ENCODE data around the gene EML5.
A peak's percentile ranks its signal among the peaks of the same experiment; 100 is the strongest.

The EML5 gene

DNA sequence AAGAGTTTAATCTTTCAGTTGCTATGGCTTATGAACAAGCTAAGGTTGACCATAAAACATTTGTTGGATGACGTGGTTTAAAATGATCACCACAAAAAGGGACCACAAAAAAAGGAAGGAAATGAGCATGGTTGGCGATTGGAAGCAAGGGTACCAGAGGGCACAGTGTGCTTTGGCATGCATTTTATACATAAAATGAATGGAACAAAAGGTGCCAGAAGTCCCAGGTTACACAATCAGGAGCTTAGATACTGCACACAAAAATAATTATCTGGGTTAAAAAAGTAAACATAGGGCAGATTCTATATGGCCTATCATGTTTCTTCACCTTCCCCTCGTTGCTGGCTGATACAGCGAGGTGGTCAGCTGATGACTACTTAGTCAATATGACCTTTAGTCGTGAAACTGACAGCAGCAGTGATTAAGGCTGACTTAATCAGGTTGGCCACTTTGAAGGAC is 179.2 kb downstream of the EML5 start:
- DNase-seq: no peak

DNA sequence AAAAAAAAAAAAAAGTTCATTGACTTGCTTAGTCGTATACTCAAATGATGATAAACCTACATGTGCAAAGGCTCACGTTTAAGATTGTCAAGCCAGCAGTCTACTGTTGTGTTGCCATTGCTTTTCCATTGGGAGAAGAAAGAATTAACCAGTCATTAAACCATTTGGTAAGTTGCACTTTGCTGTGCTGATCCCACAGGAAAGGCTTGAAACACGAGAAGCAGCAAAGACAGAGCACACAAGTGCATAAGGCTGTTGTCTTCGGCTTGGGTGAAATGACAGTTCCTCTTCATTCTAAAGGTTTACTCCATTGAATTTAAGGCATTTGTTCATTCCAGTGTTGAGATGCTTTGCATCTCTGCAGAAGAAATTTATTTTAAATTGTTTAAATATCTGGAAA is 179.8 kb downstream of the EML5 start:
- DNase-seq: no peak

DNA sequence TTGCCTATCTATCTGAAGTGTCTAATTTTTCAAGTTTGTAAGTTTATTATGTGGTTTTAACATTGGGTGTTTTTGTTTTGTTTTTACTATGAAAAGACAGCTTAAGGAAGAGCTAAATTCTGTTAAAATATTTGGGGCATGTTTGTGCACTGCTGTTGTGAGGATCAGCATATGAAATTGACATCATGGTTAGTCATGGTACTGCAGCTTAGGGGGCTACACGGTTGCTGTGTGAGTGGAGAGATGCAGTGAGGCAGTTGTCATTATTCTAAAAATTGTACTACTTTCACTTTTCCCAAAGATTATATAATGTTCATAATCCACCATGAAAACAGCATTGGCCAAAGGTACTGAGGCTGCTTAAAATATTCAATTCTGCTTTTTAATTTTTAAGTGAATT is 180.9 kb downstream of the EML5 start:
- no peak for DNase-seq

DNA sequence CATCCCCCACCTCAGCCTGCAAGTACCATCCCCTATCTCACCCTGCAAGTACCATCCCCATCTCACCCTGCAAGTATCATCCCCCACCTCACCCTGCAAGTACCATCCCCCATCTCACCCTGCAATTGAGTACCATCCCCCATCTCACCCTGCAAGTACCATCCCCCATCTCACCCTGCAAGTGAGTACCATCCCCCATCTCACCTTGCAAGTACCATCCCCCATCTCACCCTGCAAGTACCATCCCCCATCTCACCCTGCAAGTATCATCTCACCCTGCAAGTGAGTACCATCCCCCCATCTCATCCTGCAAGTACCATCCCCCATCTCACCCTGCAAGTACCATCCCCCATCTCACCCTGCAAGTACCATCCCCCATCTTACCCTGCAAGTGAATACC is 184.9 kb downstream of the EML5 start:
- DNase-seq: no peak

DNA sequence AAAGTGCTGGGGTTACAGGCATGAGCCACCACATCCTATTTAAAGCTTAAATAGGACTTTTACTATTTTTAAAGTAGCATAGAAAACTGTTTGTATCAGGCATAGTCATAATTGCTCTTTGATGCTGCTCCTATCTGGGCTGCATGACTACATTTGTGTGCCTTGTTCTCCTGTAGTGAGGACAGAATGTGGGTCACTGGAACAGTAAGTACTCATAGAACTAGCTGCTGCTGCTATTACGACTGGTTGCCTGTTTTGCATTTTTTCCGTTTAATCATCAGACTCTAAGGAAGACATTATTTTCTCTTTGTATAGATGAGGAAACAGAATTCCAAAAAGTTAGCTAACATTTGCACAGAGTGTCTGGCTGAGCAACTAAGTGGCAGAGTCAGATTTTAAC is 187.2 kb downstream of the EML5 start:
- no peak for DNase-seq

DNA sequence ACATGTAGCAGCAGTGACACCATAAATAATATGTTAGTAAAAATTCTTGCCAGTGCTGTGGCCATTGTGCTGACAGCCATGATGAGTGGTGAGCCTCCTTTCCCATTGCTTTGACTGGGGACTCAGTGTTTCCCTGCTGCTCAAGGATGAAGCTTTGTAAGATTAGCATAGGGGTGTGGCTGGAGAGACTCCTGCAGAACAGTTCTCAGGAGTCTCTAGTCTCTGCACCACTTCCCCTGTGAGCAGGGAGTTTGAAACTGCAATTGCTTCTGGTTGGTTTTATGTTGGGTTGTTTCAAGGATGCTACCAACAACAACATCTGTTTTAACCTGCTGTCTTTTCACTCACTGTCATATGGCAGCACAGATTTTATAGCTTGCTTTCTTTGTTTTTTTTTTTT is 188.5 kb downstream of the EML5 start:
- DNase-seq: no peak

DNA sequence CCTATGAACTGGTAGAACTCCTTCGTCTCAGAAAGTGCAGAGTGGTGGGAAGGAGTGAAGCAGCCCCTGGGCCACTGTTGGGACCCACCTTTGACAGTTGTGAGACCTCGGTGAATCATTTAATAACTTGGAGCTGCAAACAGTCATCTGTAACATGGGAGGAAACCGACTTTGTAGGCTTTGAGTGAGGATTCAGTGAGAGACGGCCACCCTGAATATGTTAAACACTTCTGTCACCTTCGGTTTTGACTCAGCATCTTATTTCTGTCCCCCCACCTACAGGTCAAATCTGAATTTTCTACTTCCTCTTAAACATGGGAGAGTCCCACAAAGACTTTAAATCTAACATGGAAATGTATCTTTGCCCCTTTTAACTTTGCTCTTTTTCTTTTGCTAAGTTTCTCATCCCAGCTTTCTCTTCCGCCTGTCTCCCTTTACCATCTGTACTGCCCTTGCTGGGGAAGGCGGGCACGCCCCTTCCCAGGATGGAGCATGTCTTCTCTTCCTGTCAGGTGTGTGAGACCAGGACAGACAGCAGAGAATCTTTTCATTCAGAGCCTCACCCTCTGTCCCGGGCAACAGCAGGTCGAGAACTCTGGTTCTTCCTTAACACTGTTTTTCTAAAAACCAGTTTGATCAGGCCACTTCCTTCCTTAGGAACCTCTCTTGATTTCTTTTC is 192.9 kb downstream of the EML5 start:
- DNase-seq: no peak

DNA sequence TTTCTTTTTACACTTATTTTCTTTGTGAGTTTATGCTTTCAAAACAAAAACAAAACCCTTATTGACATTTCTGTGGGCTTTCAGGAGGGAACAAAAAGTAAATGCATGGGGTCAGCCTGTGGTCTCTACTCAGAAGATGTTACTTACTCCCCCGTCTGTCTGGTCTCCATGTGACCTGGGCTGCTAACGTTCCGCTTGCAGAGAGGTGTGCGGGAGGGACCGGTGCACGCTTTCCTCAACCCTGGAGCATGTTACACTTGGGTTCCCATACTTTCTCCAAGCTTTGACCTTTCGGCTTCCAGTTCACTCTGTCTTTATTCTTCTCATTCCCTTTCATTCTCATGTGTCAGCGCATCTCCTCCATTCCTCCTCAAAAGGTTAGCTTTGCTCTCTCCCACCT is 193.4 kb downstream of the EML5 start:
- no peak for DNase-seq

DNA sequence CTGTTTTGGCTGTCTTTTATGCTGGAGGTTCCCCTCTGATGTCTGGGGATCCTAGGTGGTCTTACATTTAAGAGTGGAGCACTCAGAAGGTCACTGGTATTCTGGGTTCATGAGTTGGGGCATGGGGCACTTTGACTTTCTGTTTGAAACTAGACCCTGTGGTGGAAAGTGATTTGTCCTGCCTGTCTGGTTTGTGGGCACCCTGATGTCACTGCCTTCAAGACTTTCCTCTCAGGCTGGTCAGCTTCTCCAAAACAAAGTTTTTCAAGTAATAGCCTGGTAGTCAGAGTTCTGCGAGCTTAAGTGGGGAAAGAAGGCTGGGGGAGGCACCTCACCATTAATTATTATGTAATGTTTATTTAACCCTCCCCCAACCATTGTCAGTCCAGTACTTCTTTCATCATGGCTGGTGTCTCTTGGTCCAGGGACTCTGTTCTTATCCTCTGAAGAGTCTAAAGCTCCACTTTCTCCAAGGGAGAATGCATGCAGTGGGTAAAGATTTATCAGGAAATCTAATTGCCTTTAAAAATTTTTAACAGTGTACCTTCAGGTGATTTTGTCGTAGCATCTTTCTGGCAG is 194.6 kb downstream of the EML5 start:
- no peak for DNase-seq

DNA sequence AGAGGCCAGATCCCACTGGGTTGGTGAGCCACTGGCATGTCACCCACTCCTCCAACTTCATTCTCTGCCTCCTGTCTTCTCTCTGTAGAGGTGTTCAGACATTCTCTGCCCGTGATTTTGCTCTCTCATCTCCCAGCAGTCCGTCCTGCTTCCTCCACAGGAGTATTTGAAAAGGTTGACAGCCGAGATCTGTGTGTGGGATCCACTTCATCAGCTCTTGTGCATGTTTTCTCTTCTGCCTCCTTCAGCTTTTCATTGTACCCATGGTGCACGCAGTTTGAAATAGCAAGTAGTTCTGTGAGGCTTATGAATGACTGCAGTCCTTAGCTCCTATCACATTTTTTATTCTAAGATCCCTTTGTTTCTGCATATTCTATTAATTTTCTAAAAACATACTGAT is 195.2 kb downstream of the EML5 start:
- no peak for DNase-seq

DNA sequence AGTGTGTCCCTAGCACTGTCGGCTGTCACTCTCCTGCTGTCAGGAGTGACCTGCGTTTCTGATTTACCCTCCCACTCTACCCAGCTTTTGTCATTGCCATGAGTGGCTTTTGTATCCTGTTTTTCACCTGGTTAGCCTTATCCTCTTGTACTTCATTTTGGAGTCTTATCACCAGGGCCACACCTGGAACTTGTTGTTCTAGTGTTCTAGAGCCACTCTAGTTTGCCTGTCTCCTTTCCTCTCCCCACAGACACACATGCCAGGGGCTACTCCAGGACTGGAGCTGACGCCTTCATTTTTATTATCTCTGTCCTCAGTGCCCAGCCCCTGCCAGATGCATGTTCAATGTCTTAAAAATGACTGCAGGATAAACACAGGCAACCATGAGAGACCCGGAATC is 195.7 kb downstream of the EML5 start:
- no peak for DNase-seq

DNA sequence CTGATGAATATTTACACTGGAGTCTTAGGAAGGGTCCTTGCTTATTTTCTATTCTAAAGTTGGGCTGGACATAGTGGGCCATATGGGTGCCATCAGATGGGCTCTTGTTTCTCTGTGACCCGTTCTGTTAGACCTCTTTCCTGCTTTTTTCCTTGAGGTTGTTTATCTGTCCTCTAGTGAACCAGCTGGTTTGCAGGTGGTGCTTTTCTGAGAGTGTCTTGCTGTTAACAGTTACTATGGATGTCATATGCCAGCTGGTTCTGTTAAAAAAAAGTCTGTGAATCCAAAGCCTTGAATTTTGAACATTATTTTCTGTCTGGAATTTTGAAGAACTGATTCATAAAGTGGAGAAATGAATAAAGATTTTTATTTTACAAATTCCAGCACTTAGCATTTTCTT is 200.7 kb downstream of the EML5 start:
- DNase-seq: no peak

DNA sequence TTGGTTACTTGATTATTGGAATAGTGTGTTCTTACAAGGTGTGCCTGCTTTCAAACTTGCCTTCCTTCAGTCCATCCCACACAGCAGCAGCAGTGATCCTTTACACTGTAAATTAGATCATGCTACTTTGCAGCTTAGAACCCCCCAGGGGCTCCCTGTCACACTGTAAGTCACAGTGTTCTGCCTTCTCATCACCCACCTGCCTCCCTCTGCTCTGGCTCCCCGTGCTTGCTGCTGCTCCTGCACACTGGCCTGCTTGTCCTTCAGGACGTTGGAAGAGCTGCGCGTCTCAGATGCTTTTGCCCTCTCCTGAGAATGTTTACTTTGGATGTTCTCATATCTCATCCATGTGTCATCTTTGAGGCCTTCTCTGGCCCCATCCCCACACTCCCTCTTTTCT is 202.6 kb downstream of the EML5 start:
- no peak for DNase-seq

DNA sequence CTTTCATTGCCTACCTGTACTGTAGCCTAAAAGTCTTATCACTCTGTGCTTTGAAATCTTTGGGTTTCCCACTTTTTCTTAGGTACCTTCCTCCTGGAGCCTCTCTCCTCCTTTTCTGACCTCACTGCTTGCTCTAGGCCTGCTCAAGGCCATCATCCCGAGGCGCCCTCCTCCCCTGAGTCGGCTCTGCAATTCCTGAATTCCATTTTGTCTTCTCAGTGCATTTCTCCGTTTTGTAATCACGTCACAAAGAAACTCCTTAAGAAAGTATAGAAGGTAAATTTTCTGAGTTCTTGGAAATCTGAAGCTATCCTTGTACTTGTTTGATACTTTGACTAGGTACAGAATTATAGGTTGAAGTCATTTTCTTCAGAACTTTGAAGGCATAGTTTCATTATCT is 204.7 kb downstream of the EML5 start:
- DNase-seq: no peak

DNA sequence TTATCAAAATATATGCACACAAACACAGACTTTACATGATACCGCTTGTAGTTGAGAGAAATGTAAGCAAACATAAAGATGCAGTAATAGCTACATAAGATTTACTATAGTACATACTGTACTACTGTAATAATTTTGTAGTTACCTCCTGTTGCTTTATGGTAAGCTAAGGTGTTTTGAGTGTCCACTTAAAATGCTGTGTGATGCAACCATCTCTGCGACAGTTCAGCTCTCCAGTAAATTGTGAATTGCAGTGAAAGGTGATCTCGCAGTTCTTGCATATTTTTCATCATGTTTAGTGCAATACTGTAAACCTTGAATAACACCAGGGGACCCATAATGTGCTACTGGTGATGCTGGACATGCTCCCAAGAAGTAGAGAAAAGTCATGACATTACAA is 208.3 kb downstream of the EML5 start:
- DNase-seq: no peak

DNA sequence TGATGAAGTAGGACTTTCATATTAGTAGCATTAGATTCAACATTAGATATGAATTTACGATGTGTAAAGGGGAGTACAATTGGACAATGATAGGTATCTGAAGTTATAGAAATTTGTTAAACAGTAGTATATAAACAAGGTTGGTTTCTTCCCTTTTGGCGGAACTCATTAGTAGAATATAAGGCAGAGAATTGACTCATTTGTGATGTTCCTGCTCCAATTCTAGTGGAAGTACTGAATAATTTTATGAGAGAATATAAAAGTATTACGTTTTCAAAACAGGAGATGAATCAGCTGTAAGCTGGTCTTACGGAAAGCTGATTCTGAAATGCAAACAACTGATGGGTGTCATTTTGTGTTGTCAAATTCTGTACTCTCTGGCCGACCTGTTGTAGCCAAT is 216.5 kb downstream of the EML5 start:
- DNase-seq: no peak

DNA sequence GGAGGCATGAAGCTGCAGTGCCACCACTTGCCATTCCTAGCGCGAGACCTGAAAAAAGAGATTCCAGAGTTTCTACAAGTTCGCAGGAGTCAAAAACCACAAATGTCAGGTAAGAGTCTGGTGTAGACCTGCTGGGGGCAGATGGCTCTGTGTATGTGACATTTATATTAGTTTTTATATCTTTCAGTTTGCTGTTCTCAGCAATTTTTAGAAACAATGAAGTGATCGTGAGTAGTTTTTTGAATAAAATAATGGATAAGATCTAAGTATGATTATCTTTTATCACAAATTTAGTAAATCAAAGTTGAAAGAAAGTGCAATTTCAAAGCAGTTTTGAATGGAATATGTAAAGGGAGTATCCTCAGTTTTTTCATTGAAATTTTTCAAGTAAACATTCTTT is 220.6 kb downstream of the EML5 start:
- no peak for DNase-seq

DNA sequence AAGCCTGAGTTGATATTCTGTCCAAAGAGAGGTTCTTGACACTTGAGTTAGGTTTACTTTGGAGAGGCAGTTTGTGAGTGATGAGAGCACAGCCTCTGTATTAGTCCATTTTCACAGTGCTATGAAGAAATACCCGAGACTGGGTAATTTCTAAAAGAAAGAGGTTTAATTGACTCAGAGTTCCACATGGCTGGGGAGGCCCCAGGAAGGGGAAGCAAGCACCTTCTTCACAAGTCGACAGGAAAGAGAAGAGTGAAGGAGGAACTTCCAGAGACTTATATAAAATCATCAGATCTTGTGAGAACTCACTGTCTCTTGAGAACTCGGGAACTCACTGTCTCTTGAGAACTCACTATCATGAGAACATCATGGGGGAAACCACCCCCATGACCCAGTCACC is 224.6 kb downstream of the EML5 start:
- no peak for DNase-seq

DNA sequence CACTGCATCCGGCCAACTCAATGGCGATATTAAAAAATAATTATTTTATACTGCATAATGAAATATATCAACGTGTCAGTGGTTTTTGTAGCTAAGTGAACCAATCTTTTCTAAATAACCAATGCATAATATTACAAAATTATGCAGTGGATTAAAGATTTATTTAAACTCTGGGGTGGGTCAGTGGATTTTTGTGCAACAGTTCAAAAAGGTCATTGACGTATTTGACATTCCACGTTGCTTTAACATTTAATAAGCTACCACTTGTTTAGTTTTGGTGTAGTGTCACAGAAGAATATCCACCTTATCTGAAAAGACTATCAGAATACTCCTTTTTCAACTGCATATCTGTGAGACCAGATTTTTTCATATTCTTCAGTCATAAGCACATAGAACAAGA is 227.3 kb downstream of the EML5 start:
- no peak for DNase-seq

DNA sequence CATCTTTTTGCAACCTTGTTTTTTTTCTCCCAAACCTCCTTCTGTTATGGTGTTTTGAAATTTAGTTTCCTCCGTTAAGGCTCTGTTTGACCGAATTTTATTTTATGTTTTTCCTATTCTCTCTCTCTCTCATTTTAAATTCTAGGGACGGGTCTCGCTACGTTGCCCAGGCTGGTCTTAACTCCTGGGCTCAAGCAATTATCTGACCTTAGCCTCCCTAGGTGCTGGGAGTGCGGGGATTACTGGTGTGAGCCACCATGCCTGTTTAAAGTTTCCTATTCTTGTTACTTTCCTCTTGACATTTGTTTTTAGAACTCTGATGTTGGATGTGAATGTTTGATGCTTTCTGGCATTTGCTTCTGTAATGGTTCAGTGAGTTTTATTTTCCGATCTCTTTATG is 228.9 kb downstream of the EML5 start:
- DNase-seq: no peak

DNA sequence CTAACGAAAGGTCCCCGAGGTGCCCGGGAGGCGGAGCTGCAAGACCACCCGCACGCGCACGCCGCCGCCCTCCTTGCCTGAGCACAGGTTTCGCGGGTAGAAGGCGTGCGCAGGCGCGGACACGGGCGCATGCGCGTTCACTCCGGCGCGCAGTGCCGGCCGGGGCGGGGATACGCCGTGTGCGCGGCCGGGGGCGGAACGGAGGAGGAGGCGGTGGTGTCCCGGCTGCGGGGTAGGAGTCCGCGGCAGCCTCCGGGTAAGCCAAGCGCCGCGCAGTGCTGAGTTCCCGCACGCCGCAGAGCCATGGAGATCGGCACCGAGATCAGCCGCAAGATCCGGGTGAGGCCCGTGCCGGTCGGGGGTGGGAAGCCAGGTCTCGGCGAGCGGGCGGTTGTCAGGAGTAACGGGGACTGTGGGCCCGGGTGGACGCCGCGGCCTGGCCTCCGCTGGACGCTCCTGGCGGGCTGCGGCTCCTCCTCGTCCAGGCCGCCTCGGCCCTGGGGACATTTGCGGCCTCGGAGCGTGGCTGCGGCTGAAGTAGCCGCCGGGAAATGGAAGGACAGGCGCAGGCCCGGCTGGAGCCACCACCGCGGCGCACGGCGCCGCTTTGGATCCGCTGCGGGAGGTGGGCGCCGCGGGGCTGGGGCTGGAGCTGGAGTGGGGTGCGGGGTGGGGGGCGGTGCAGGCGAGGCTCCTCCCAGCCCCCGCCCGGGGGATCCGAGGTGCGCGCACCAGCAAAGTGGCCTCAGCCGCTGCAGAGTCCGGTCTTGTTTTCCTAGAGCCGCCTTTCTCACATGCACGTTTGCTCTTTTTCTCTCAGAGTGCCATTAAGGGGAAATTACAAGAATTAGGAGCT is 229.7 kb downstream of the EML5 start, which contains the start of gene ZC3H14:
Gene ZC3H14, plus strand, starts transcription at position 207 of the 856 bp plus-strand sequence. Its CDS starts 97 bp downstream, at position 304.
- peak; percentile 17 for DNase-seq

DNA sequence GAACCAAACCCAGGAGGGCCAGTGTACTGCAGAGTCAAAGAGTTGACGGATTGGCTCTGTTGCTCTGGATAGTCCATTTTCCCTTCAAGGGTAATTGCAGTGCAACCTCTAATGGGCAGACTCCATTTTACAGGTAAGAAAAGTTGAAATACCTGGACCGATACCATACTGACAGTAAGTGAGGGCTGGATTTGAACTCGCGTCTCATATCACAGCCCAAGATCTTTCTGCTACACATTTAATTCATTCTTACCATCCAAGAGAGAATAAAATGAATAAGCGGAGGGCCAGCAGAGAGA is 230.3 kb downstream of the EML5 start:
- no peak for DNase-seq

All from NCI-H2029 (cell line).